HL-60 (cell line): ENCODE results near the gene CPNE2.

Source experiments
- DNase-seq, 2 experiments: peaks; one replicate each; pipeline ENCODE4 v3.0.0-alpha.2; 2010 to 2020; ENCODE audit warnings: low read depth in 1 of 2, low spot score in 1 of 2
- H3K27ac ChIP-seq: fragments of 250-450 bp; sonication (Bioruptor Pico); replicated peaks from 2 replicates; pipeline ENCODE4 v1.5.1; 2020; ENCODE audit warnings: mild to moderate bottlenecking, moderate library complexity
- H3K27me3 ChIP-seq: fragments of 250-450 bp; sonication (Bioruptor Pico); 2 replicates; pipeline ENCODE4 v1.5.1; 2021; ENCODE audit warnings: mild to moderate bottlenecking, moderate library complexity; ENCODE audit not compliant: insufficient read depth, poor library complexity, severe bottlenecking
- H3K4me3 ChIP-seq: replicated peaks from 2 replicates; pipeline ENCODE4 v1.5.1; 2011; ENCODE audit warnings: mild to moderate bottlenecking, control low read depth, low read length; ENCODE audit not compliant: insufficient read depth
- CTCF ChIP-seq: IDR thresholded peaks from one replicate; pipeline ENCODE4 v1.5.1; 2011; ENCODE audit warnings: low read length, control low read depth, inconsistent platforms; ENCODE audit not compliant: insufficient read depth
- GABPA ChIP-seq: IDR thresholded peaks from 2 replicates; pipeline ENCODE4 v1.6.1; 2012; ENCODE audit warnings: low read depth
- POLR2AphosphoS5 ChIP-seq: IDR thresholded peaks from 2 replicates; pipeline ENCODE4 v1.6.1; 2012; ENCODE audit warnings: low read depth
- REST ChIP-seq: IDR thresholded peaks from 2 replicates; pipeline ENCODE4 v1.6.1; 2012; ENCODE audit warnings: low read depth; ENCODE audit not compliant: insufficient replicate concordance
- SPI1 ChIP-seq: IDR thresholded peaks from 2 replicates; pipeline ENCODE4 v1.6.1; 2012; ENCODE audit warnings: low read depth, mild to moderate bottlenecking, borderline replicate concordance

CPNE2 gene

GRCh38 chr16:57134982-57135381 lies 42.6 kb downstream of the CPNE2 start:
- Histone ChIP-seq H3K27ac (peak overlapping the region; percentile 12; the same call in 1 of the 2 replicates), H3K4me3 (no peak overlapping the region), H3K27me3 (no peaks in the 10 kb centered on the region)
- no peak for DNase-seq
- TF ChIP-seq POLR2AphosphoS5 (no peak), SPI1 (peak; percentile 7; the same call in 1 of the 2 replicates), REST (no peak), CTCF (no peak)

- Histone ChIP-seq H3K27ac (no peak overlapping the region), H3K27me3 (no peaks in the 10 kb centered on the region), H3K4me3 (no peak overlapping the region)
- TF ChIP-seq CTCF (no peak), GABPA (no peak), SPI1 (no peak)
- DNase-seq = no peak
These were observed 44.7 kb downstream of the CPNE2 start for GRCh38 chr16:57137043-57137442.

- Histone ChIP-seq H3K4me3 (no peak overlapping the region), H3K27ac (no peak overlapping the region), H3K27me3 (no peaks in the 10 kb centered on the region)
- DNase-seq = no peak
- TF ChIP-seq CTCF (no peak), SPI1 (no peak), GABPA (no peak), POLR2AphosphoS5 (no peak), REST (no peak)
These were observed 45.3 kb downstream of the CPNE2 start for GRCh38 chr16:57137566-57138273.
